COLO829 (cell line): Measurements from ENCODE around the gene HEXD.

Source experiments
- DNase-seq: peaks from one replicate; pipeline ENCODE4 v3.0.0; 2012; ENCODE audit warnings: low spot score

The HEXD gene

DNA sequence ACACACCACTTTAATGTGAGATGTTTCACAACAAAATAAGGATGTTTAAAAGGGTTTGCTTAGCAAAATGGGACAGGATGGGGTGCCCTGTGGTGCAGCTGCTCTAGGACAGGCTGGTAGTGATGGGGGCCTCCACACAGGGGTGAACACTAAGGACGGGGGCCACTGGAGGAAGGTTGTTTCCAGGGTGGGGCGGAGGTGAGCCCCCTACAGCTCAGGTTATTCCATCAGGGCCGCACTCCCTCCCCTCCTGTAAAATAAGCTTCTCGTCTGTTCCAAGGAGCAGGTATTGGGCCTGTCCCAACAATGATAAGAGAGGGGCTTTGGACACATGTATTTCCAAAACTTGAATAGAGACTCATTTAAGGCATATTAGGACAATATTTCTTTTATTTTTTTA is 1.9 kb upstream of the HEXD start:
- no peak for DNase-seq

DNA sequence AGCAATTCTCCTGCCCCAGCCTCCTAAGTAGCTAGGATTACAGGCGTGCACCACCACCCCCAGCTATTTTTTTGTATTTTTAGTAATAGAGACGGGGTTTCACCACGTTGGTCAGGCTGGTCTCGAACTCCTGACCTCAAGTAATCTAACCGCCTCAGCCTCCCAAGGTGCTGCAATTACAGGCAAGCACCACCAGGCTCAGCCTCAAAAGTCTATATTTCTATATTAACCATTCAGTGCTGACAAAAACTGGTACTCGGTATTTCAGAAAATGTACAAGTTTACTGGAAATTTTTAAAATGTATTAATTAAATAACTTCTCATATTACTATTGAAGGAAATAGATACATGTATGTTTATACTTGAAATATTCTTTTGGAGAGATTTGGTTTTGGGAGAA is 1.4 kb upstream of the HEXD start:
- no peak for DNase-seq

DNA sequence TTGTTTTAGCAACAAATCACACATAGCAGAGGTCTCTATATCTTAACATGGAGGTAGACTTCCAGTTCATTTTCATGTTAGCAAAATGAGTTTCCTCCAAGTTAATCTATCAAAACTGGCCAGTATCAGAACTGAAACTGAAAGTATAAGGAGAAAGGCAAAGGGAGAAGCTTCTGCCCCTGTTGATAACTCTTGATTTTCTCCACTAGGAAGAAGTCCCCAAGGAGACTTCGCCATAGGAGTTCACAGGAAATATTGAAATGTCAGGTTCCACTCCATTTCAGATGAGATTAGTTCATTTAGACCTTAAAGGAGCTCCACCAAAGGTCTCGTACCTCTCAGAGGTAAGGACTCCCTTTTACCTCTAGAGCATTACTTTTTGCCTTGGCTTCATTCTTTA is 1.4 kb downstream of the HEXD start:
- no peak for DNase-seq

DNA sequence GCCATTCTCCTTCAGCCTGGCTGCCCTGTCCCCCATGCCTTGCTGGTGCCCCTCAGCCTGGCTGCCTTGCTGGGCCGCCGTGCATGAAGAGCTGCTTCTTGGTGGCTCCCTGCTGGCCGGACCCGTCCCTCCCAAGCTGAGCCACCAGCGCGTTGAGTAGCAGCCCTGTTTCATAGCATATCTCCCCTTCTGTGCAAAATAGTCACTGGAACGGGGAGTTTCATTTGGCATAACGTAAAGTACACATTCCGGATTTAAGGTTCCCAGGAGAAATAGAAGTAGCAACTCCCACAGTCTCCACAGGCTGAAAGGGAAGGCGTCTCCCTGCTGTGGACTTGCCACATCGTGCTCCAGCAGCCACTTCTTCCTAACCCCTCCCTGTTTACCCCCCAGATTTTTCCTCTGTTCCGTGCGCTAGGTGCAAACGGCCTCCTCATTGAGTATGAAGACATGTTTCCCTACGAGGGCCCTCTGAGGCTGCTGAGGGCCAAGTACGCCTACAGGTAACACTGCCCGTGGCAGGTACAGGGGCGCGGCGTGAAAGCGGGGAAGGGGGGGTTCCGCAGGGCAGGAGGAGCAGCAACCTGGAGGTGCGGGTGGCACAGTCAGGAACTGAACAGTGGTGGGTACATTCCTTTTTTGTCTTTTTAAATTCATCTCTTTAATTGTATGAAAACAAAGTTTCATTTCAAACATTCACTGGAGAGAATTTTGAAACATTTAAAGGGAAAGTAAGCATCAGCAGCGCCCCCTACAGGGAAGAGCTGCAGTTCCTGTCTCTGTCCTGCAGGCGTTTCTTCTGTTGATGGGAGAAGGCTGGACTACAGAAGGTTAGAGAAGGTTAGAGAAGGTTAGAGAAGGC is 6.1 kb downstream of the HEXD start:
- DNase-seq, result no peak

DNA sequence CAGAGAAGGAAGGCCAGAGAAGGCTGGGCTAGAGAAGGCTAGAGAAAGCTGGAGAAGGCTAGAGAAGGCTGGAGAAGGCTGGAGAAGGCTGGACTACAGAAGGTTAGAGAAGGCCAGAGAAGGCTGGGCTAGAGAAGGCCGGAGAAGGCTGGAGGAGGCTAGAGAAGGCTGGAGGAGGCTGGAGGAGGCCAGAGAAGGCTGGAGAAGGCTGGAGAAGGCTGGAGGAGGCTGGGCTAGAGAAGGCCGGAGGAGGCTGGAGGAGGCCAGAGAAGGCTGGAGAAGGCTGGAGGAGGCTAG is 6.7 kb downstream of the HEXD start:
- DNase-seq, result no peak

DNA sequence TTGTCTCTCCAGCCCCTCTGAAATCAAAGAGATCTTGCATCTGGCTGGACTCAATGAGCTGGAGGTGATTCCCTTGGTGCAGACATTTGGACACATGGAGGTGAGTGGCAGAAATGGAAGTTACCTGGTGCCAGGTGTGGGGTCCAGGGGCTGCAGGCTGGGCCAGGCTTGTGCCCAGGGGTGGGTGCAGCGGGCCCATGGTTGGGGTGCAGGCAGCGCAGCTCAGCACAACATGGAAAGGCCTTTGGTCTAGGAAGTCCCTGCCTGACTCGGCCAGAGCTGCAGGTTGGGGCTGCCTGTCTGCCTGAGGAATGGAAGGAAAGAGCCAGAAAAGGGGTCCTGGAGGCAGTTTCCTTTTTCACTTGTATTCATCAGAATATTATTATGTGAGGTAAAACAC is 10.4 kb downstream of the HEXD start:
- DNase-seq, result no peak

DNA sequence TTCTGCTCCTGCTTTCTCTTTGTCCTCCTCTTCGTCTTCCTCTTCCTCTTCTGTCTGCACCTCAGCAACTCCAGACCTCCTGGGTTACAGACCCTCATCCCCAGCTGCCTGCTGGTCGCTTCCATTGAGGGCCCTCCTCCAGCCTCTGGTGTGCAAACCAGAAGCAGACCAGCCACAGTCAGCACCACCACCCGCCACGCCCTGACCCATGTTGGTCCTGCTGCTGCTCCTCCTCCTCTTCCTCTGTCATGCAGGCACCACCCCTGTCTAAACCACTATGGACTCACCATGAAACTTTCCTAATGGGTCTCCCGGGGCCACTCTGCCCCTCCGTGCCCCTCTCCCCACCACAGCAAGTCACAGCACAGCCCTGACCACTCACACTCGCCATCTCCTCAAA is 11.7 kb downstream of the HEXD start:
- no peak for DNase-seq

DNA sequence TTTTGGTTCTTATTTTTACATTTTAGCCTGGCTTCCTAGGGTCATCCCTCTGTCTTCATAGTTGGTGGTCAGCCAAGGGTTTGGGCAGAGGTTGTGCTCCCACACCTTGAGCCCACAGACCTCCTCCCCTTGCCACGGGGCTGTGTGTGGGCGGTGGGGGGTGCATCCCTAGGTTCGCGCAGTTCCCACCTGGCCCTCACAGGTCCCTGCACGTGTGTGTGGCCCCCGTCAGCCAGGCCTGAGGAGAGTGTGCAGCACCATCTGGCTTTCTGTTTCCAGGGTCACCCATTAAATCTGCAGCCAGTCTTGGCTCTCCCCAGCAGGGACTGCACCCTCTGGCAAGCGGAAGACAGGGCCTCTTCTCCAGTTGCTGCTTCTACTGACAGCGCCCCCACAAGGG is 13.9 kb downstream of the HEXD start:
- DNase-seq, result no peak

DNA sequence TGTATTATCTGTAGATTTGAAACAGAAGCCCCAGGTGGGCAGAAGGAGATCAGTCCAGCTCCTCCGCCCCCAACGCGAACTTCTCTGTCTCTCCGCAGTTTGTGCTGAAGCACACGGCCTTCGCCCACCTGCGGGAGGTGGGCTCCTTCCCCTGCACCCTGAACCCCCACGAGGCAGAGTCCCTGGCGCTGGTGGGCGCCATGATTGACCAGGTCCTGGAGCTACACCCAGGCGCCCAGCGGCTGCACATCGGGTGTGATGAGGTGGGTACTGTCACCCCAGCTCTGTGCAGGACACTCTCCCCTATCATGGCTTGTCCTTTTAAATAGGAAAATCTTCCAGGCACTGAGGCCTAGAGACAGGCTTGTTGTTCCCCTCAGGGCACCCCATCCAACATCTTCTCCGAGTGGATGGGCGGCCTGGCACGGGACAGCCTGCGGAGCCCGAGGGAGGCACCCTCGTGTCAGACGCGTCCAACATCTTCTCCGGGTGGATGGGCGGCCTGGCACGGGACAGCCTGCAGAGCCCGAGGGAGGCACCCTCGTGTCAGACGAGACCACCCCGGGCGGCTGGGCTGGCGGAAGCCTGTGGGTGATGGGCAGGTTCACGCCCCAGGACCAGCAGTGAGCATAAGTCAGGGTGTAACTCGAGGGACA is 15.5 kb downstream of the HEXD start:
- no peak for DNase-seq

DNA sequence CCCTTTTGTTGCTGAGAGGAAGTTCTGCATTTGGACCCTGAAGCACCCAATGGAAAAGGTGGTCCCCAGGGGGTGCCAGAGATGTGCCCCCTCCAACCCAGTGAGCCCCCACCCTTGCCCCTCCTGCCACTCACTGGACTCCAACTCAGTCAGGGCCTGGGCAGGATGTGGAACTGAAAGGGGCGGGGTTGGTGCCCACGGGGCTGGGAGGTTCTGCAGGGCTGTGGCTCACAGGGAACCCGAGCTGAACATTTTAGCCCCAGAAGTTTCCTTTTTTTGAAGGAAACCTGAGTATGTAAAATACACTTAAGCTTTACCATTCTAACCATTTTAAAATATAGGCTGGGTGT is 16.0 kb downstream of the HEXD start:
- no peak for DNase-seq

DNA sequence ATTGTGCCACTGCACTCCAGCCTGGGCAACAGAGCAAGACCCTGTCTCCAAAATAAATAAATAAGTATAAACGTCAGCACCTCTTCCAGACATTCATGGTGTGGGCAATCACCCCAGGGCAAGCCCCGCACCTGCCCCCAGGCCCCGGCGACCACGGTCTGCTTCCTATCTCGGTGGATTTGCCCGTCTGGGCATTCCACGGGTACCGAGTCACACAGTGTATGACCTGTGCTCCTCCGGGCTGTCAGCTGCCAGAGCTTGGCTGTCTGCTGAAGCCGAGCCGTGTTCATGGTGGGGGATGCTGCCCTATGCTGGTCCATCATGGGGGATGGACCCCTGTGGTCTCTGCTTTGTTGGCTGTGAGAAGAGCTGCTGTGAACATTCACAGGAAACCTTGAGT is 17.0 kb downstream of the HEXD start:
- no peak for DNase-seq

DNA sequence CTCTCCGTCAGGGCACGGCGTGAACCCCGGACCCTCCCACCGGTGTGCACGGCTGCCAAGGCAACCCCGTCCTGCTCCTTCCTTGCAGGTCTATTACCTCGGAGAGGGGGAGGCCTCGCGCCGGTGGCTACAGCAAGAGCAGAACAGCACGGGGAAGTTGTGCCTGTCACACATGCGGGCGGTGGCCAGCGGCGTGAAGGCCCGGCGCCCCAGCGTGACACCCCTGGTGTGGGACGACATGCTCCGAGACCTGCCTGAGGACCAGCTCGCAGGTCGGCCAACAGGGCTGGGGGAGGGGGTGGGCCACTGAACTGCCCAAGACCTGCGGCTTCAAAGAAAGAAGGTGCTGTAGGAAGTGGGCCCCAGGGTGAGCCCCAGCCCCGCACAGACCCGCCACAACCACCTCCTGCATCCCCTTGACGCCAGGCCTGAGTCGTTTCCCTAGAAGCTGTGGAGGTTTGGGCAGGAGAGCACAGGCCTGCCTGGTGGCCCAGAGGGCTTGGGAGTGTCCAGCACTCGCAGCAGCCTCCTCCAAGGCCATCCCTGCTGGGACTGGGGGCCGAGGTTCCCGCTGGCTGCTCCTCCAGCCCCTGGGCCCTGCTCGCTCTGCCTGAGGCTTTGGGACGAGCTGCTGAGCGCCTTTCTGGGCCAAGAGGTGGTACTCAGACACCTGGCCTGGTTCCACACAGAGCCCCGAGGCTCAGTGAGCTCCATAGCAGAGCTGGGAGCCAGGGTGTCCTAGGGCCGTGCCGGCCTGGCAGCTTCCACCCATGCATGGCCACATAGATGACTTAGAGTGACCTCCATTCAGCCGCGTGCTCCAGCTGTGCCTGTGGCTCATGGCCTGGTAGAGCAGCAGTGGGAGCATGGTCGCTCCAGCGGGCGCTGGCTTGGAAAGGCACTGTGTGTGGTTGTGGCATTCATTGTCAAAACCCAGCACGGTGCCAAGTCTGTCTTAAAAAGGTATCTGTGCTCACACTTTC is 17.7 kb downstream of the HEXD start:
- no peak for DNase-seq

DNA sequence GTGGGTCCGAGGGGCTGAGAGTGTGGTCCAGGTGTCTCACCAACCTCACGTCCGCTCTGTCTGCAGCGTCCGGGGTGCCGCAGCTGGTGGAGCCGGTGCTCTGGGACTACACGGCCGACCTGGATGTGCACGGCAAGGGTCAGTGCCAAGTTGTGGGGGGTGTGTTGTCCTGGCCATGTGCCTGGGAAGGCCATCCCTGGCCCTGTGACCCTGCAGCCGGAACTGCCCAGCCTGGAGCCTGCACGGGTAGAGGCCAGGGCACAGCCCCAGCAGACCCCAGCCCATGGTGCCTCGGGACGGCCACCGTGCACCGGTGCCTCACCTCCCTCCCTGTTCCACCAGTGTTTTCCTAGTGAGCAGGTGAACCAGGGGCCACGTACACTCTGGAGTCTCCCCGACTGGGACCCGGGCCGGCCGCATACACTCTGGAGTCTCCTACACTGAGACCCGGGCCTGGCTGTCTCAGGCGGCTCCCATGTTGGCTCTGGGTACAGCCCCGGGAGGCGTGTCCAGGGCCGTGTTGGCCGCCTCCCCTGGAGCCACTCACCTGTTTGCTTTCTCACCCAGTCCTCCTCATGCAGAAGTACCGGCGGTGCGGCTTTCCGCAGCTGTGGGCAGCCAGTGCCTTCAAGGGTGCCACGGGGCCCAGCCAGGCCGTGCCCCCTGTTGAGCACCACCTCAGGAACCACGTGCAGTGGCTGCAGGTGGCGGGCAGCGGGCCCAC is 18.6 kb downstream of the HEXD start:
- no peak for DNase-seq

DNA sequence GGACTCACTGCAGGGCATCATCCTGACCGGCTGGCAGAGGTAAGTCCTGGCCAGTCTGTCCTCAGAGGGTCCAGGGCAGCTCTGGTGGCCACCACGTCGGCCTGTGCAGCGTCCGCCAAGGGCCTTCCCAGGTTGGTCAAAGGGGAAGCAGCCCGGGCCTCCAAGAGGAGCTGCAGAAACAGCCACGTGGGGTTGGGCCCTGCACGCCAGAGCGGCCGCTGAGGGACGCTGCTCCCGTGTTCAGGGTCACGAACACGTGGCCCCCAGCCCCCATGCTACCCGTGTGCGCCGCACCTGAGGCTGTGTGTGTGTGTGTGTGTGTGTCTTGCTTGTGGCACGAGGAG is 19.1 kb downstream of the HEXD start:
- DNase-seq, result no peak

DNA sequence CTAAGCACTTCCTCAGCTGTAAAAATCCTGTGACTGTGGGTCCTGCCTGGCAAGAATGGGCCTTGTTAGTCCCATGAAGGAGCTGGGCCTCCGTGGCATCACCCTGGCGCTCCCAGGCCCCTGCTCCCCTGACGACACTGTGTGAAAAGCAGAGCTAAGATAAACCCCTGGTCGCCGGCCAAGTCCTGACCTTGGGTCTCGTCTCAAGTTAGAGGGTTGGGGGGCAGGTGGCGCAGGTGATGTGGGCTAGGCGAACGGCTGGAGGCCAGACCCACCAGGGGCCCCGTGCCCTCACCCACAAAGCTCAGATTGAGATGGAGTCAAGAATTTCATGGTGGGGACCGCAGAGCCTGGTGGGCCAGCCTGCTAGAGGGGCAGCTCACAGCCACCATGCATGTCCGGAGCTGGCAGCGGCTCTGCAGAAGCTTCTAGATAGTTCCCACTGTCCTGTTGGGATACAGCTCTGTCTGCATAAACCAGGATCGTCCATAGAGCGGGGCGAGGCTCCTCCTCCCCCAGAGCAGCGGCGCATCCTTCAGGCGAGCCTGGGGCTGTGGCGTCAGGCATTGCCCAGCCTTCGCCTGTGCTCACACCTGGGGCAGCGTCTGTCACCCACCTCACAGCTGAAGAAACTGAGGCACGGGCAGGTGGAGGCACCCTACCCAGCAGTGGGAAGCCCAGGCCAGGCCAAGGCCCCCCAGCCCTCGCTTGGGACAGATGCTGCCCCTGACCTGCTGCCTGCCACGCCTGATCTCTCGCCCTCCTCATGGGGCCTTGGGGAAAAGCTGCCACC is 20.4 kb downstream of the HEXD start:
- no peak for DNase-seq

DNA sequence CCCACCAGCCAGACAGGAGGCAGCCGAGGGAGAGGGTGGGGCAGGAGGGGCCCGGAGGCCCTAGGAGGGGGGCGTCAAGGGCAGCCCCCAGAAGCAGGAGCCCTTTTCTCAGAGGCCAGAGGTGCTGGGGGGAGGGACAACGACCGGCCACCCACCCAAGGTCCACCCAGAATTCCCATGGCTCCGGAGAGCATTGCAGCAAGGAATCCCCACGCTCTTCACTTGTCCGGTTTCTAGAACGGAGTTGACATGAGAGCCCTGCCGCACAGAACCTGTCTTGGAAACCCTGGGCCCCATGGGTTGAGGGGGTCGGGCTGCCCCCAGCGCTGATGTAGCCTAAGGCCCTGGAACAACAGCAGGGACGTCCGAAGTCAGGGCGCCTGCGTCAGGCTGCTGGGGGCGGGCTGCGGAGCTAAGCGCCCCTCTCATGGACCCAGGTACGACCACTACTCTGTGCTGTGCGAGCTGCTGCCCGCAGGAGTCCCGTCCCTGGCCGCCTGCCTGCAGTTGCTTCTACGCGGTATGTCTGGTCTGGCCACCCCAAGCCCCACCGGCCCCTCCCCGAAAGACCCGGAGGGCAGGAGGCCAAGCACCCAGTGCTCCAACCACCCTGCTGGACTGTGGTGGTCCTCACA is 21.2 kb downstream of the HEXD start:
- no peak for DNase-seq

DNA sequence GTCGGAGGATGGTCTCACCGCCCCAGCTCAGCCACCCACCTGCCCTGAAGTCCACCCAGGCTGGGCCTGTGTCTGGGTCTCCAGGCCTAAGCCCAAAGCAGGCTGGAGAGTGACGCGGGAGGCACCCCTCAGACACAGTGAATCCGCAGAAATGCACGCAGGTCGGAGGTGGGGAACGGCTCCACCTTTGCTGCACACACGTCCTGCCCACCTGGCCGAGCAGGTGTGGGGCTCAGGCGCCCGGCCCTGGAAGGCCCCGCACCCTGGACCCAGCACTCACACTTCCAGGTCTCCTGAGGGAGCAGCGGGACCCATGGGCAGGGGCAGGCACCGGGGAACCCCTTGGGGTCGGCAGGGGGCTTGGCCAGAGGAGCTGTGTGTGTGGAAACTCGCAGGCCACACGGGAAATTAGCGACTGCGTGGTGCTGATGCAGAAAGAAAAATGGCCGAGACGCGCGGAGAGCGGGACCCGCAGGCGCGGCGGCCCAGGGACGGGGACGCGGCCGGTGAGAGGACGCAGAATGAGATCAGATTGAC is 21.8 kb downstream of the HEXD start:
- no peak for DNase-seq

DNA sequence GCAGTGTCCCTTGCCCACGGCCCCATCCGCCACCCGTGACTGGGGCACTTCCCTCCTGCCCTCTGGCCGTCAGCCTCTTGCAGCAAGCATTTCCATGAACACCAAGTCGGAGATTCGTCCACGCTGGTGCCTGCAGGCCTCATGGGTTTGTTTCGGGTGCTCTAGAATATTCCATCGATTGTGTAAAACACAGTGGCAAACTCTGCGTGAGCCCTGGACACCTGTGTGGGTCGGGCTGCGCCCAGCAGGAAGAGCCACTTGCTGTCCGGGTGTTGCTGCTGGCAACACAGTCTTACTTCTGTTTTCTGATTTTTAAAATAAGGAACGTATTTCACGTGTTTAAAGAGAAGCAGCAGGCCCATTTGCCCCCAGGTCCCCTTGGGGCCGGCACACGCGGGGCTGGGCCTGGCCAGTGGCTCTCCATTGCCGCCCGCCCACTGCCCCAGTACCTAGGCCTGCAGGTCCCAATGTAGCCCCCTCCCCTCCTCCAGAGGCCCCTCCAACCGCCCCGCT is 22.4 kb downstream of the HEXD start:
- DNase-seq, result no peak

DNA sequence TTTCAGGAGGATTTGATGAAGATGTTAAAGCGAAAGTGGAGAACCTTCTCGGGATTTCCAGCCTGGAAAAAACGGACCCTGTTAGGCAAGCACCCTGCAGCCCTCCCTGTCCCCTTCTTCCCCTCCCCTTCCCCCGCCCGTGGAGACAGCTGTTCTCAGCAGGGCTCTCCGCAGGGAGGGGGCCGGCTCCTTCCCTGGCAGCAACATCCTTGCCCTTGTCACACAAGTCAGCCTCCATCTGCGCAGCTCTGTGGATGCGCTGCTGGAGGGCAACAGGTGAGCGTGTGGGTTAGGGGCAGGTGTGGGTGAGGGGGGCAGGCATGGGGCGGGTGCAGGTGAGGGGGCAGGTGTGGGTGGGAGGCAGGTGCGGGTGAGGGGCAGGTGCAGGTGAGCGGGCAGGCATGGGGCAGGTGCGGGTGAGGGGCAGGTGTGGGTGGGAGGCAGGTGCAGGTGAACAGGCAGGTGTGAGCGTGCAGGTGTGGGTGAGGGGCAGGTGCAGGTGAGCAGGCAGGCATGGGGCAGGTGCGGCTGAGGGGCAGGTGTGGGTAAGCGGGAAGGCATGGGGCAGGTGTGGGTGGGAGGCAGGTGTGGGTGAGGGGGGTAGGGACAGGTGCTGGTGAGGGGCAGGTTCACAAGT is 23.0 kb downstream of the HEXD start:
- no peak for DNase-seq
